ENCODE data around the gene NDUFAF3. TPM values are rescaled to one million over a fixed set of nuclear protein-coding genes. Genes with fewer than 3 reads are reported as not detected.

Gene NDUFAF3
- total RNA-seq, 4 donors from 2014 or later: 50.8 to 88.1 (median 54.1) TPM

GRCh38 chr3:48982016-48982415, 39.9 kb upstream of the NDUFAF3 start:
- peaks cover 0 to 9% (median 0%) of the 10 kb centered on the region in 3 donors for H3K4me1 ChIP-seq
- intact Hi-C loops (cut with DNase I): no loop called here
- H3K4me3 ChIP-seq: no peak overlapping the region
- TF ChIP-seq POLR2A (IDR thresholded peaks at IDR 0.05) (no peak), CTCF (IDR thresholded peaks at IDR 0.05) (no peak)
- DNase-seq: no peak
- no peaks in the 10 kb centered on the region for H3K27me3 ChIP-seq
- H3K36me3 ChIP-seq: peaks cover 30 to 99% (median 49%) of the 10 kb centered on the region in 3 donors
- H3K9me3 ChIP-seq: no peaks in the 10 kb centered on the region
- H3K27ac ChIP-seq: no peak overlapping the region

GRCh38 chr3:48982686-48983085, 39.2 kb upstream of the NDUFAF3 start:
- no peak overlapping the region for H3K27ac ChIP-seq
- H3K27me3 ChIP-seq: no peaks in the 10 kb centered on the region
- intact Hi-C loops (cut with DNase I): no loop called here
- TF ChIP-seq CTCF (IDR thresholded peaks at IDR 0.05) (no peak), POLR2A (IDR thresholded peaks at IDR 0.05) (no peak)
- H3K9me3 ChIP-seq: no peaks in the 10 kb centered on the region
- 71 to 91% methylated on average over 2 to 4 of the region's 5 CpGs for whole genome bisulfite sequencing, 2 donors
- H3K36me3 ChIP-seq: peaks cover 30 to 93% (median 46%) of the 10 kb centered on the region in 3 donors
- H3K4me1 ChIP-seq: peaks cover 0 to 7% (median 0%) of the 10 kb centered on the region in 3 donors
- no peak for DNase-seq
- no peak overlapping the region for H3K4me3 ChIP-seq

DNA sequence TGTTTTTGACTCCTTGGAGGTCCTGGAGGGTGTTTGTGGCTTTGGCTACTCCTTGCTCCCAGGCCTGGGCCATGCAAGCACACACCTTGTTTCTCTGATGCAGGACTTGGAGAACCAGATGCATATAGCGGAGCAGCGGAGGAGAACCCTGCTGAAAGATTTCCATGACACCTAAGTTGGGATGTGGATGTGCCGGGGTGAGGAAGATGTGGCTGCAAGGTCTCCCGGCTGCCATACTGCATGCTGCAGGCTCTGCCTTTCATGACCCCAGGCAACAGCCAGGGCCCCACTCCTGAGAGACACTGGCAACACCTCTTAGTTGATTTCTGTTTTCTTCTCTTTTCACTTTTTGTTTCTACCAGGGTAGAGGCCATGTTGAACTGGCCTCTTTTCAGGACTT, 38.8 kb upstream of the NDUFAF3 start:
- no peak overlapping the region for H3K4me3 ChIP-seq
- peaks cover 0 to 7% (median 2%) of the 10 kb centered on the region in 3 donors for H3K4me1 ChIP-seq
- 80 to 95% methylated on average over 1 to 4 of the region's 4 CpGs for WGBS, 2 donors
- no peak overlapping the region for H3K27ac ChIP-seq
- H3K9me3 ChIP-seq: no peaks in the 10 kb centered on the region
- TF ChIP-seq POLR2A (IDR thresholded peaks at IDR 0.05) (no peak), CTCF (IDR thresholded peaks at IDR 0.05) (no peak)
- intact Hi-C loops (cut with DNase I): no loop called here
- DNase-seq: no peak
- H3K27me3 ChIP-seq: no peaks in the 10 kb centered on the region
- peaks cover 30 to 88% (median 46%) of the 10 kb centered on the region in 3 donors for H3K36me3 ChIP-seq

DNA sequence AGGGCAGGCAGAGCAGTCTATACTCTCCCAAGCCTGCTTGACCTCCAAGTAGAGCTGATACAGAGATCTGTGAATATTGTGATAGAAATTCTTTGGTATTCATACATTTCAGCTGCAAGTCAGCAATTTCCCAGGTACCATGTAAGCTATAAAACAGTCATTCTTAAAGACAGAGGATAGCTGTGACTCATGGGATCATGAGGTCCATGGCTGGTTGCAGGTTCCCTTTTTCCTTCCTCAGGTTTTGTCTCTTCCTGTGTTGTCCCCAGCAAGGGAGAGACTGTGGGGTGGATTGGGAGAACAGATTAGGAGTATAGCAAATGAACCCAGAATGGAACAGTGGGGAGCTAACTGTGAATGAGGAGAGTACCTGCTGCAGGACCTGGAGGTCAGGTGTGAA, 37.3 kb upstream of the NDUFAF3 start:
- Histone ChIP-seq H3K27me3 (no peaks in the 10 kb centered on the region), H3K36me3 (peaks cover 24 to 73% (median 39%) of the 10 kb centered on the region in 3 donors), H3K4me1 (peaks cover 5 to 18% (median 12%) of the 10 kb centered on the region in 3 donors), H3K27ac (no peak overlapping the region), H3K9me3 (no peaks in the 10 kb centered on the region), H3K4me3 (no peak overlapping the region)
- TF ChIP-seq POLR2A (IDR thresholded peaks at IDR 0.05) (no peak), CTCF (IDR thresholded peaks at IDR 0.05) (no peak)
- DNase-seq: no peak
- intact Hi-C loops (cut with DNase I): no loop called here

GRCh38 chr3:48985831-48986376, 36.0 kb upstream of the NDUFAF3 start:
- 82 to 88% methylated on average over 6 of the region's 7 CpGs for WGBS, 2 donors
- no peaks in the 10 kb centered on the region for H3K9me3 ChIP-seq
- no peak overlapping the region for H3K27ac ChIP-seq
- H3K4me1 ChIP-seq: peaks cover 5 to 26% (median 13%) of the 10 kb centered on the region in 3 donors
- no peak overlapping the region for H3K4me3 ChIP-seq
- intact Hi-C loops (cut with DNase I): no loop called here
- no peaks in the 10 kb centered on the region for H3K27me3 ChIP-seq
- no peak for DNase-seq
- TF ChIP-seq POLR2A (IDR thresholded peaks at IDR 0.05): no peak
- TF ChIP-seq CTCF (IDR thresholded peaks at IDR 0.05): no peak
- peaks cover 17 to 60% (median 29%) of the 10 kb centered on the region in 3 donors for H3K36me3 ChIP-seq

All from esophagus squamous epithelium (tissue), 5 donors.